ENCODE results near the gene WDR90. TPM values are rescaled to one million over a fixed set of nuclear protein-coding genes. Genes with fewer than 3 reads are reported as not detected.

The WDR90 gene
- polyA plus RNA-seq, 3 donors = 0.13 to 16.5 (median 1.1) TPM

DNA sequence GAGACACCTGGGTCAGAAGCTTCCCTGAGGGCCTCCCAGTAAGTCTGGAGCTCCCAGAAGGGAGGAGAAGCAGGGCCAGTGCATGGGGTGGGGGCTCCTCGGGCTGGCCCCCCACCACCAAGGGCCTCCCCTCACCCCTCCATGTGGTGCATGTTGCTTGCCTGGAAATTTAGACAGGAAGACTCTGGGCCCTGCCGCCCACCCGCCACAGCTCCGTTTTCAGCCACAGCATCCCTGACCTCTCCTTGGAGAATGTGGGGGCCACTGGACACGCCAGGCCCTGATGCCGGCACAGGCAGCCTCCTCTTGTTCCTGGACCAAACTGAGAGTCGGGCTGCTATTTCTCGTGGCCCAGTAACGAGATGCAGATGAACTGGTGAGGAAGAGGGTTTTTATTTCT, 10.3 kb upstream of the WDR90 start:
- H3K27me3 Mint-ChIP-seq (ENCODE audit: low read depth in 3 of 3) = peaks cover 0 to 6% (median 0%) of the 10 kb centered on the region in 3 donors
- H3K4me2 ChIP-seq (replicated peaks; ENCODE audit: extremely low read depth, low read length, poor library complexity, severe bottlenecking) = no peak overlapping the region
- no peaks in the 10 kb centered on the region for H3K27me3 ChIP-seq (ENCODE audit: control insufficient read depth in 2 of 2, insufficient read depth in 2 of 2, low read length in 2 of 2)
- H3K4me3 Mint-ChIP-seq = no peak overlapping the region
- H3K9me3 ChIP-seq (replicated peaks in 1 of 2; ENCODE audit: control insufficient read depth in 1 of 2, insufficient read depth in 1 of 2, low read length in 2 of 2) = no peaks in the 10 kb centered on the region
- peaks cover 27% of the 10 kb centered on the region for H4K20me1 ChIP-seq (ENCODE audit: insufficient read depth, low read length)
- peaks cover 2 to 3% of the 10 kb centered on the region in 2 donors for H3K36me3 Mint-ChIP-seq
- no peak for DNase-seq
- no peaks in the 10 kb centered on the region for H3K9me3 Mint-ChIP-seq
- peak overlapping the region in 1 of 7 donors; percentile 82 for H3K27ac Mint-ChIP-seq
- H3K4me1 ChIP-seq (ENCODE audit: control insufficient read depth in 1 of 2, insufficient read depth in 2 of 2, low read length in 2 of 2) = peaks cover 46 to 62% of the 10 kb centered on the region in 2 donors
- peaks cover 32% of the 10 kb centered on the region for H3K79me2 ChIP-seq (ENCODE audit: insufficient read depth, low read length)
- no peak for TF ChIP-seq CTCF (IDR thresholded peaks at IDR 0.05)
- no peak overlapping the region for H3K9ac ChIP-seq (ENCODE audit: insufficient read depth, low read length, poor library complexity, severe bottlenecking)
- WGBS (ENCODE audit: insufficient coverage) = 83% methylated on average over 1 of the region's 9 CpGs
- no peak overlapping the region for H2AFZ ChIP-seq (ENCODE audit: insufficient read depth, low read depth, low read length, poor library complexity, severe bottlenecking)
- no peak overlapping the region for H3K27ac ChIP-seq (ENCODE audit: low read depth in 1 of 2, low read length in 2 of 2)
- H3K4me1 Mint-ChIP-seq = peaks cover 27% of the 10 kb centered on the region
- no peak overlapping the region for H3K4me3 ChIP-seq (replicated peaks in 1 of 3; ENCODE audit: low read depth in 2 of 3, low read length in 3 of 3)
- intact Hi-C loops (cut with micrococcal nuclease) = loop anchor here (5.0 kb wide), 2 partner anchors 43 to 112 kb away; partner anchors contain the start of genes CAPN15 (in 2 of the 2), JMJD8 (in 1 of the 2) and STUB1 (in 1 of the 2)
- H3K36me3 ChIP-seq (replicated peaks in 1 of 2; ENCODE audit: control insufficient read depth in 1 of 2, insufficient read depth in 2 of 2, low read length in 2 of 2) = peaks cover 0 to 3% of the 10 kb centered on the region in 2 donors

DNA sequence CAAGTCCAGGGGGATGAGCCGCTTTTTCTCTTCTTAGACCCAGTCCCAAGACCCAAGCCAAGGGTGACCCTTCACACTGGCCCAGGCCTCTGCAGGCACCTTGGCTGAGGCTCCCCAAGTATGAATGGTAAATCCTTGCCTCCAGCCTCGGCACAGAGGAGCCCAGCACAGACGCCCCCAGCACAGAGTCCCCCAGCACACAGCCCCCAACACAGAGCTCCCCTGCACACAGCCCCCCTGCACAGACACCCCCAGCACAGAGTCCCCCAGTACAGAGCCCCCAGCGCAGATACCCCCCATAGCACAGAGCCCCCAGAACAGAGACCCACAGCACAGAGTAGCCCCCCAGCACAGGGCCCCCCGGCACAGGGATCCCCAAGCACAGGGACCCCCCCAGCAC, 8.6 kb upstream of the WDR90 start:
- WGBS (ENCODE audit: insufficient coverage) = 100% methylated on average over 1 of the region's 5 CpGs
- Histone ChIP-seq H2AFZ (ENCODE audit: insufficient read depth, low read depth, low read length, poor library complexity, severe bottlenecking) (no peak overlapping the region), H3K4me1 (ENCODE audit: control insufficient read depth in 1 of 2, insufficient read depth in 2 of 2, low read length in 2 of 2) (peaks cover 38 to 57% of the 10 kb centered on the region in 2 donors), H3K36me3 (replicated peaks in 1 of 2; ENCODE audit: control insufficient read depth in 1 of 2, insufficient read depth in 2 of 2, low read length in 2 of 2) (no peaks in the 10 kb centered on the region), H3K4me3 (replicated peaks in 1 of 3; ENCODE audit: low read depth in 2 of 3, low read length in 3 of 3) (peak overlapping the region in 1 of 3 experiments; percentile 78), H3K79me2 (ENCODE audit: insufficient read depth, low read length) (peaks cover 24% of the 10 kb centered on the region), H3K9ac (ENCODE audit: insufficient read depth, low read length, poor library complexity, severe bottlenecking) (peak overlapping the region; percentile 81), H3K4me2 (replicated peaks; ENCODE audit: extremely low read depth, low read length, poor library complexity, severe bottlenecking) (peak overlapping the region; percentile 77), H4K20me1 (ENCODE audit: insufficient read depth, low read length) (peaks cover 22% of the 10 kb centered on the region), H3K27ac (ENCODE audit: low read depth in 1 of 2, low read length in 2 of 2) (no peak overlapping the region), H3K27me3 (ENCODE audit: control insufficient read depth in 2 of 2, insufficient read depth in 2 of 2, low read length in 2 of 2) (no peaks in the 10 kb centered on the region), H3K9me3 (replicated peaks in 1 of 2; ENCODE audit: control insufficient read depth in 1 of 2, insufficient read depth in 1 of 2, low read length in 2 of 2) (no peaks in the 10 kb centered on the region)
- no peaks in the 10 kb centered on the region for H3K9me3 Mint-ChIP-seq
- intact Hi-C loops (cut with micrococcal nuclease) = no loop called here
- no peak overlapping the region for H3K4me3 Mint-ChIP-seq
- peaks cover 5 to 7% of the 10 kb centered on the region in 2 donors for H3K36me3 Mint-ChIP-seq
- peaks cover 0 to 6% (median 0%) of the 10 kb centered on the region in 3 donors for H3K27me3 Mint-ChIP-seq (ENCODE audit: low read depth in 3 of 3)
- H3K27ac Mint-ChIP-seq = no peak overlapping the region
- DNase-seq = no peak
- H3K4me1 Mint-ChIP-seq = peaks cover 33% of the 10 kb centered on the region
- TF ChIP-seq CTCF (IDR thresholded peaks at IDR 0.05) = no peak
